ENCODE results near the gene TIGD1. TPM values are rescaled to one million over a fixed set of nuclear protein-coding genes. Genes with fewer than 3 reads are reported as not detected.

The TIGD1 gene
- total and polyA plus RNA-seq, 4 donors: 2.0 to 6.0 (median 4.5) TPM

DNA sequence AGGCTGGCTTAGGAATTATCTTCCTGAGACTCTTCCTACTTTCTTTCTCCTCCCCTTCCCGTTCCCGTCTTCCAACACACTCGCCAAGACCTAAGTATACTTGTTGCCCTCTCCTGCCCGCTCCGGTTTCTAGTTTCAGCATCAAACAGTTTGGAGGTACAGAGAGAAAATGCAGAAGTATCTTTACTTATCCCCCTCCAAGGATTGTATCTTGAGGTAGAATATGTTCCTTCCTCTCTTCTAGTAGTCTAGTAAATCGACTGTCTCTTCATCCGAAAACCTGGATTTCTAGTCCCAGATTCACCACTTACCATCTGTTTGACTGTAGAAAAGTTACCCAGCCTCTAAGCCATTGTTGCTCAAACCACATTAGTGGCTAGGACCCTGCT, 887 bp upstream of the TIGD1 start:
- TF ChIP-seq, protein P1, sequence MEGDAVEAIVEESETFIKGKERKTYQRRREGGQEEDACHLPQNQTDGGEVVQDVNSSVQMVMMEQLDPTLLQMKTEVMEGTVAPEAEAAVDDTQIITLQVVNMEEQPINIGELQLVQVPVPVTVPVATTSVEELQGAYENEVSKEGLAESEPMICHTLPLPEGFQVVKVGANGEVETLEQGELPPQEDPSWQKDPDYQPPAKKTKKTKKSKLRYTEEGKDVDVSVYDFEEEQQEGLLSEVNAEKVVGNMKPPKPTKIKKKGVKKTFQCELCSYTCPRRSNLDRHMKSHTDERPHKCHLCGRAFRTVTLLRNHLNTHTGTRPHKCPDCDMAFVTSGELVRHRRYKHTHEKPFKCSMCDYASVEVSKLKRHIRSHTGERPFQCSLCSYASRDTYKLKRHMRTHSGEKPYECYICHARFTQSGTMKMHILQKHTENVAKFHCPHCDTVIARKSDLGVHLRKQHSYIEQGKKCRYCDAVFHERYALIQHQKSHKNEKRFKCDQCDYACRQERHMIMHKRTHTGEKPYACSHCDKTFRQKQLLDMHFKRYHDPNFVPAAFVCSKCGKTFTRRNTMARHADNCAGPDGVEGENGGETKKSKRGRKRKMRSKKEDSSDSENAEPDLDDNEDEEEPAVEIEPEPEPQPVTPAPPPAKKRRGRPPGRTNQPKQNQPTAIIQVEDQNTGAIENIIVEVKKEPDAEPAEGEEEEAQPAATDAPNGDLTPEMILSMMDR (IDR thresholded peaks at IDR 0.05; ENCODE audit: control extremely low read depth, extremely low read depth): no peak
- 6% methylated on average over 7 of the region's 7 CpGs for whole genome bisulfite sequencing, 2 donors
- H3K9me3 ChIP-seq (ENCODE audit: control insufficient read depth in 4 of 4, insufficient read depth in 3 of 4, low read length in 3 of 4): peaks cover 0 to 13% (median 1%) of the 10 kb centered on the region in 4 donors
- H3K27ac ChIP-seq (ENCODE audit: low read depth in 1 of 2, low read length in 1 of 2): peak overlapping the region in 1 of 2 donors; percentile 97
- DNase-seq (no peak), ATAC-seq (ENCODE audit: insufficient read depth, low FRiP score) (no peak)
- peaks cover 0 to 23% (median 10%) of the 10 kb centered on the region in 4 donors for H3K36me3 ChIP-seq (ENCODE audit: control insufficient read depth in 4 of 4, insufficient read depth in 4 of 4, low read length in 4 of 4)
- peak overlapping the region; percentile 82 for H3K4me3 ChIP-seq
- peak overlapping the region; percentile 80 to 97 for H3K9ac ChIP-seq (ENCODE audit: insufficient read depth in 1 of 2, low read length in 2 of 2)
- peaks cover 6 to 16% (median 10%) of the 10 kb centered on the region in 5 donors for H3K4me1 ChIP-seq (ENCODE audit: control insufficient read depth in 5 of 5, insufficient read depth in 5 of 5, low read length in 5 of 5)
- no peaks in the 10 kb centered on the region for H3K27me3 ChIP-seq (ENCODE audit: control insufficient read depth in 3 of 3, insufficient read depth in 3 of 3, low read length in 2 of 3)

- Histone ChIP-seq H3K36me3 (ENCODE audit: control insufficient read depth in 4 of 4, insufficient read depth in 4 of 4, low read length in 4 of 4) (peaks cover 0 to 23% (median 11%) of the 10 kb centered on the region in 4 donors), H3K4me1 (ENCODE audit: control insufficient read depth in 5 of 5, insufficient read depth in 5 of 5, low read length in 5 of 5) (peaks cover 6 to 16% (median 10%) of the 10 kb centered on the region in 5 donors), H3K9ac (ENCODE audit: insufficient read depth in 1 of 2, low read length in 2 of 2) (peak overlapping the region; percentile 75 to 82), H3K27me3 (ENCODE audit: control insufficient read depth in 3 of 3, insufficient read depth in 3 of 3, low read length in 2 of 3) (no peaks in the 10 kb centered on the region), H3K4me3 (peak overlapping the region; percentile 82), H3K9me3 (ENCODE audit: control insufficient read depth in 4 of 4, insufficient read depth in 3 of 4, low read length in 3 of 4) (peaks cover 0 to 13% (median 1%) of the 10 kb centered on the region in 4 donors), H3K27ac (ENCODE audit: low read depth in 1 of 2, low read length in 1 of 2) (peak overlapping the region; percentile 94 to 97)
- WGBS, 2 donors: 29 to 36% methylated on average over 21 of the region's 21 CpGs
- no peak for ATAC-seq (ENCODE audit: insufficient read depth, low FRiP score)
- TF ChIP-seq, protein P1 (IDR thresholded peaks at IDR 0.05; ENCODE audit: control extremely low read depth, extremely low read depth): no peak
- no peak for DNase-seq
These were observed 553 bp downstream of the TIGD1 start for GRCh38 chr2:232549655-232550353.

- H3K9ac ChIP-seq (ENCODE audit: insufficient read depth in 1 of 2, low read length in 2 of 2): no peak overlapping the region
- no peak for ATAC-seq (ENCODE audit: insufficient read depth, low FRiP score)
- H3K27ac ChIP-seq (ENCODE audit: low read depth in 1 of 2, low read length in 1 of 2): no peak overlapping the region
- H3K4me3 ChIP-seq: no peak overlapping the region
- H3K27me3 ChIP-seq (ENCODE audit: control insufficient read depth in 3 of 3, insufficient read depth in 3 of 3, low read length in 2 of 3): no peaks in the 10 kb centered on the region
- no peak for DNase-seq
- peaks cover 0 to 13% (median 1%) of the 10 kb centered on the region in 4 donors for H3K9me3 ChIP-seq (ENCODE audit: control insufficient read depth in 4 of 4, insufficient read depth in 3 of 4, low read length in 3 of 4)
- peaks cover 0 to 20% (median 11%) of the 10 kb centered on the region in 4 donors for H3K36me3 ChIP-seq (ENCODE audit: control insufficient read depth in 4 of 4, insufficient read depth in 4 of 4, low read length in 4 of 4)
- TF ChIP-seq, protein P1 (IDR thresholded peaks at IDR 0.05; ENCODE audit: control extremely low read depth, extremely low read depth): no peak
- H3K4me1 ChIP-seq (ENCODE audit: control insufficient read depth in 5 of 5, insufficient read depth in 5 of 5, low read length in 5 of 5): peaks cover 6 to 16% (median 9%) of the 10 kb centered on the region in 5 donors
- WGBS, 2 donors: 96 to 97% methylated on average over 6 of the region's 6 CpGs
These were observed 2.4 kb downstream of the TIGD1 start for GRCh38 chr2:232547991-232548390.
